ENCODE results near the gene KCNJ4. TPM values are rescaled to one million over a fixed set of nuclear protein-coding genes. Genes with fewer than 3 reads are reported as not detected.
A peak's percentile ranks its signal among the peaks of the same experiment; 100 is the strongest.

Gene KCNJ4
- total RNA-seq, 1 donor from 2014 or later, result not detected

DNA sequence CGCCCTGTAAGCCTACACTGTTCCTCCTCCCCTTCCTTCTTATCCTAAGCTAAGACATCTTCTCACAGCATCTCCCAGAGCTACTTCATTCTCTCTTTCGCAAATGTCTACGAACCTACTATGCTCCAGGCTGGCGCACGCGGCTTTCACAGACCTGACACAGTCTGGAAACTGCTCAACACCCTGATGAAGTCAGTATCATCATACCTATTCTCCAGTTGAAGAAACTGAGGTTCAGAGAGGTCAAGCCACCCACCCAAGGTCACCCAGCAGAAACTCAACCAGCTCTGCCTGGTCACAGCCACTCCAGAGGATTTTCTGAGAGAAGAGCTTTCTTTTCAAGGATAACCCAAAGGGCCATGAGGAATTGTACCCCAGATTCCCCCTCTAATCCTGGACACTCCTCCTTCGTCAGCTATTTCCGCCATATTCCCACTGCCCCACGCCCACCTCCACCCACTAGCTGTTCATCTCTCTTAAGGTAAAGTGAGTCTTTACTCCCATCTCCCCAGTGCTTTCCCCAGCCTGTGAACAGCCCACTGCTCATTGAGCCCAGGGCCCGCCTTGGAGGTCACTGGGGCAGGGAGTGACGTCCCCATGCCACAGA is 1.8 kb downstream of the KCNJ4 start:
- ATAC-seq (no peak), DNase-seq (ENCODE audit: low spot score) (no peak)

- DNase-seq (ENCODE audit: low spot score) (no peak), ATAC-seq (peak; percentile 40)
Observed at GRCh38 chr22:38452373-38453065, 2.5 kb downstream of the KCNJ4 start.

- ATAC-seq, result no peak
- DNase-seq (ENCODE audit: low spot score), result no peak
Observed at GRCh38 chr22:38451864-38452263, 3.1 kb downstream of the KCNJ4 start.

GRCh38 chr22:38451404-38451803 is 3.6 kb downstream of the KCNJ4 start:
- ATAC-seq (no peak), DNase-seq (ENCODE audit: low spot score) (no peak)

DNA sequence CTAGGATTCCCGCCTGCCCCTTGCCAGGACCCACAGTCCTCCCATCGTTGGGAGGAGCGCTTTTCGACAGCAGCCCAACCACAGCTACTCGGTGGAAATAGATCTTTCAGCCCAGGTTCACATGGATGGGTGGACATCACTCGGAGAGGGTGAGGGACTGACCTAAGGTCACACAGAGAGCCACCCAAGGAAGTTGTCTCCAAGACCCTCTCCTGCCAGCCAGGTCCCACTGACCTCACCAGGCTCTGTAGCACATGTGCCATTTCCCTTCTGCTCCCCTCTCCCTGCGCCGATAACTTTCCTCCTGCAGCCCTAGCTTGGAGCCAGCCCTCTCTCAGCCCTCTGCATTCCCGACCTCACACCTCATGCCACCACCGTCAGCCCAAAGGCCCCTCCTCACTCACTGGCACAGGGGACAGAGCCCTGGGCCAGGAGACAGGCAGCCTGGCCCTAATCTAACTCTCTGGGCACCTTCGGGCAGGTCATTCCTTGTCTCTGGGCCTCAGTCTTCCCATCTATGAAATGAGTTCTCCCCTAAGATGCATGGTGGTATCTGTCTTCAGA is 4.7 kb downstream of the KCNJ4 start:
- ATAC-seq, result no peak
- no peak for DNase-seq (ENCODE audit: low spot score)

DNA sequence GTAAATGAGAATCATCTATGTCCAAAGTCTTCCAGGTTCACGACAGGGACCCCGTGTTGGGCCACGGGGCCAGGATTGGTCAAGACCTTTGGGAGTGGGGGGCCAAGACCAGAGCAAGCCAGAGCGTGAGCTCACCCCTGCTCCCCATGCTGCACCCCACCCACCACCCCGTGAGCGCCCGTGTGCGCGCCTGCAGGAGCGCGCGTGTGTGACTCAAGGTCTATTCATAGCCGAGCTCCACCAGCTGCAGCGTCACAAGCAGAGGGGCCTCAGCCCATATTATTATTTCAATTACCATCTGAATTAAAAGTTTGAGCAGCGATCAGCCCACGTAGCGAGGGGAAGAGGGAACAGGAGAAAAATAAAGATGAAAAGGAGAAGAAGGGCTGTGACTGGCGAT is 5.2 kb downstream of the KCNJ4 start:
- no peak for DNase-seq (ENCODE audit: low spot score)
- ATAC-seq, result no peak

DNA sequence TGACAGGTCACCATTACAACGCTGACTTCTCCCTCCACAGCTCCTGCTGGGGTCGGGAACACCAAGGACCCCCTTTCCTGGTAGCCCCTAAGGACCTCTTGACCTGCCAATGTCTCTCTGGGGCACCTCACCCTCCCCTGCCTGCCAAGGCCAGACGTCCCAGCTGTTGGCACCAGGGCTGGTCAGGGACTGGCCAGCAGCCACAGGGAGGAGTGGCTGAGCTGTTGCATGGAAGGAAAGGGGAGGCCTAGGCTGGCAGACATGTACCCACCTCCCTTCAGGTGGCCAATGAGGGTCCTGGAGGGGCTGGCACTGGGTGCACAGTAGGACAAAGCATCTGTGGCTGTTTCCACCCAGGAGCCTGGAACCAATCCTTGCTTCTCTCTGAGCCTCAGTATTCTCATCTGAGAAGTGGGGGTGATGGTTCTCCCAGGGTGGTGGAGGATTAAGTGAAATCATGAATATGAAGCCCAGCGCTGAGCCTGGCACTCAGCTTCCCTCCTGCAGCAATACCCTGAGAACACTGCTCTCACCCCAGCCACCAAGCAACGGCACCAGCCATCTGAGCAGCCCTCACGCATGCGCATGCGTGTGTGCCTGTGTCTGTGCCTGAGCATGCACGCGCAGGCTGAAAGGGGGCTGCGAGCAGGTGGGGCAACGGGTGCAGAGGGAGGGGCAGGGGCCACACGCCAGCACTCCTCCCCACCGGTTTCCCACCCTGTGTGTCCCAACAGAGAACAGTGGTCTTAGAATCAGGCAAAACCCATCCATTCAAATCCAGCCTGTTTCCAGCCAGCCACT is 5.9 kb downstream of the KCNJ4 start:
- no peak for DNase-seq (ENCODE audit: low spot score)
- peak; percentile 47 for ATAC-seq

GRCh38 chr22:38446018-38446601 is 8.9 kb downstream of the KCNJ4 start:
- no peak for ATAC-seq
- DNase-seq (ENCODE audit: low spot score), result no peak

DNA sequence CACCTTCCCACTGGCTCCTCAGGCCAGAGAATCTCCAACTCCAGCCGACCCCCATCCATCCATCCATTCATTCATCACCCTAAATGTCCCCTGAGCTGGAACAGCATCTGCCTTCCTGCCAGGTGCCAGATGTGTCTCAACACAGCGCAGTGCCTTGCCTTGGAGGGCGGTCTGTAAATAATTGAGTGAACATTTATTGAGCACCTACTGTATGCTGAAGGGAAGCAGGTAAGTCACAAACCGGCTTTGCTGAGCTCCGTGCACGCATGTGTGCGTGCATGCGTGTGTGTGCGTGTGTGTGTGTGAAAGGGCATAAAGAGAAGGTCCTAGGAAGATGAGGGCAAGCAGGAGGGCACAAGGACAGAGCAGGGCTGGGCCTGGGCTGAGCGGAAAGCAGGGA is 10.2 kb downstream of the KCNJ4 start:
- ATAC-seq (no peak), DNase-seq (ENCODE audit: low spot score) (no peak)

DNA sequence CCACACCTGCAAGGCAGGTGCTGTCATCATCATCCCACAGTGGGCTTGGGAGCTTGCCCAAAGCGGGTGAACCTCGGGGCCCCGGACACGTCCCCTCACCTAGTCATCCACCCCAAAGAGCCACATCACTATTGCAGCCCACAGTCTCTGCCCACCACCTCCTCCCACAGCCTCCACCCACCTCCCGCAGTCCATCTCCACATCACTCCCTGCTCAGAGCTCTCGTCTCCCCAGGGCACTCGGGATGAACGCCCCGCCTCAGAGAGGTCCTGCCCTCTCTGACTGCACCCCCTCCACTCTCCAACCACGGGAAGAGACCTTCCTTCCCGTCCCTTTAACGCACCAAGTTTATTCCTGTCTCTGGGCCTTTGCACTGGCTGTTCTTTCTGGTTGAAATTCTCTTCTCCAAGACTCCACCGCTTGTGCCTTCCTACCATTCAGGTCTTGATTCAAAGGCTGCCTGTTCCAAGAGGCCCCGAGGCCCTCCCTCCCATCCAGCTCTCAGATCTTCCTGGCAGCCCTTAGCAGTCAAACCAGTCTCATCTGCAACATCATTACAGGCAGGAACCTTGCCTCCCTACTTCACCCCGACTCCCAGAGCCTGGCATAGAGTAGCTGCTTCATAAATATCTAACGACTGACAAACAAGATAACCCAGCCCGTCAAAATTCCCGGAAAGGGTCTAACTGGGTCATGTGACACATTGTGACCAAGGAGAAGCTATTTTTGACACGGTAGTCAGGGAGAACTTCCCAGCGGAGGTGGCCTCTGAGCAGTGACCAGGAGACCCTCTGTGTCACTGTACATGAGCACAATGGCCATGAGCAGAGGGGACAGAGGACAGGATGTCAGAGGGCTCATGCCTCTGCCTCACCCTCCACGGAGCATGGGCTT is 11.1 kb downstream of the KCNJ4 start:
- no peak for DNase-seq (ENCODE audit: low spot score)

DNA sequence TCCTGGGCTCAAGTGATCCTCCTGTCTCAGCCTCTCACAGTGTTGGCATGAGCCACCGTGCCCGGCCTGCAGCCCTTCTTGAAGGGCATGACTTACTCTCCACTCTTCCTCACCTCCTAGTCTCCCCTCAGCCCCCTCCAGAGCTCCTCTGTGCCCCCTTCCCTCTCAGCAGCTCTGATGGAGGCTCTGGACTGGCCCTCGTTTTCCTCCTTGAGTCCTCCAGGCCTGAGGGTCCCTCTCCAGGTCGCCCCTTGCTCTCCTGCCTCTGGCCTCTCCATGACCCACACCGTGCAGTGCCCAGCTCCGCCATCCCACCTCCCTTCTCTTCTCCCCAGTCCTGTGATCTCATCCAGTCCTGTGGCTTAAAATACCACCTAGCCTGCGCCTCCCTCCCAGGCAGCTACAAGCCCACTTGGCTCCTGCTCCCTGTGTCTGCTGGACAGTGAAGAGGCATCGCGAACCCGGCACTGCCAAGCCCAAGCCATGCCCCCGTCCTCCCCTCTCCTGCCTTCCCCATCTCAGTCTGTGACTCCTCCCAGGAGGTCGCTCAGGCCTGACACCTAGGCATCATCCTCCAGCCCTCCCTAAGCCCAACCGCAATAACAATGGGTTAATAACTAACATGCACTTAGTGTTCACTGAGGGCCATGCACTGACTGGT is 11.9 kb downstream of the KCNJ4 start:
- DNase-seq (ENCODE audit: low spot score) (no peak), ATAC-seq (no peak)

More for the DNA sequence above, 11.1 kb downstream of the KCNJ4 start:
- no peak for ATAC-seq

- ATAC-seq (no peak), DNase-seq (ENCODE audit: low spot score) (no peak)
Observed at GRCh38 chr22:38441620-38442287, 13.2 kb downstream of the KCNJ4 start.

- peak; percentile 40 for ATAC-seq
- no peak for DNase-seq (ENCODE audit: low spot score)
Observed at GRCh38 chr22:38440747-38441350, 14.2 kb downstream of the KCNJ4 start.

DNA sequence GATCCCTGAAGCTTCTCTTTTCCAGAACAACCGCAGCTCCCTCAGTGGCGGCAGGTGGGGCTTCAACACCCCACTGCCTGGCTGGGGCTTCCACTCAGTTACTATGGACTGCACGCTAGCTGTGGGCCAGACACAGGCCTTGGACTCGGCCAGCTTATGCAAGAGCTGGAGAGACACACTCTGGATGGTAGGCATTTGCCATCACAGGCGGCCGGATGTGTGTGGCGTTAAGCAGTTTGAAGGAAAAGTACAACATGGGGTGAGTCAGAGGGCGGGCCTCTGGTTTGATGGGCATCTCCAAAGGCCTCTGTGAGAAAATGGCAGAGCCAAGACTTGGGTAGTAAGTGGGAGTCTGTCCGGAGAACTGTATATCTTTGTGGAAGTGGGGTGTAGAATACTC is 17.6 kb downstream of the KCNJ4 start:
- no peak for ATAC-seq

GRCh38 chr22:38436629-38437395 is 18.2 kb downstream of the KCNJ4 start:
- DNase-seq (ENCODE audit: low spot score), result no peak
- ATAC-seq, result no peak

More for the DNA sequence above, 17.6 kb downstream of the KCNJ4 start:
- no peak for DNase-seq (ENCODE audit: low spot score)

DNA sequence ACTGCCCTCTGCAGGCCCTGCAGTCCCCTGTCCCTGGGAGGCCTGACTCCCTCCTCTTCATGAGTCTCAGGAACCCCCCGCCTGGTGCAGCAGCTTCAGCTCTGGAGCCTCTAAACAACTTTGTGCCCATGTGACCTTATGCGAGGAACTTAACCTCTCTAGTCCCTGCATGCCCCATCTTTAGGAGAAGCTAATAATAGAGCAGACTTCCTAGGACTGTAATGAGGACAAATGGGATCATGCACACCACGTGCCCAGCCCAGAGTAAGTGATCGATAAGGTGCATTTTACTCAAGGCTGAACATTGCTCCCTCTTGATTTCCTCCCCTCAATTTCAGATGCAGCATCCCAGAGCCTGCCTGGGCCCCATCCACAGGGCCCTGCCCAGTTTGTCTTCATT is 19.0 kb downstream of the KCNJ4 start:
- ATAC-seq (peak; percentile 61), DNase-seq (ENCODE audit: low spot score) (no peak)

GRCh38 chr22:38435010-38435409 is 20.0 kb downstream of the KCNJ4 start:
- DNase-seq (ENCODE audit: low spot score), result no peak
- ATAC-seq, result no peak

- no peak for ATAC-seq
- no peak for DNase-seq (ENCODE audit: low spot score)
Observed at GRCh38 chr22:38433871-38434270, 21.1 kb downstream of the KCNJ4 start.

Measured in left lobe of liver (tissue), 2 donors.